ENCODE data around the gene CXorf65.
A peak's percentile ranks its signal among the peaks of the same experiment; 100 is the strongest.

The CXorf65 gene

DNA sequence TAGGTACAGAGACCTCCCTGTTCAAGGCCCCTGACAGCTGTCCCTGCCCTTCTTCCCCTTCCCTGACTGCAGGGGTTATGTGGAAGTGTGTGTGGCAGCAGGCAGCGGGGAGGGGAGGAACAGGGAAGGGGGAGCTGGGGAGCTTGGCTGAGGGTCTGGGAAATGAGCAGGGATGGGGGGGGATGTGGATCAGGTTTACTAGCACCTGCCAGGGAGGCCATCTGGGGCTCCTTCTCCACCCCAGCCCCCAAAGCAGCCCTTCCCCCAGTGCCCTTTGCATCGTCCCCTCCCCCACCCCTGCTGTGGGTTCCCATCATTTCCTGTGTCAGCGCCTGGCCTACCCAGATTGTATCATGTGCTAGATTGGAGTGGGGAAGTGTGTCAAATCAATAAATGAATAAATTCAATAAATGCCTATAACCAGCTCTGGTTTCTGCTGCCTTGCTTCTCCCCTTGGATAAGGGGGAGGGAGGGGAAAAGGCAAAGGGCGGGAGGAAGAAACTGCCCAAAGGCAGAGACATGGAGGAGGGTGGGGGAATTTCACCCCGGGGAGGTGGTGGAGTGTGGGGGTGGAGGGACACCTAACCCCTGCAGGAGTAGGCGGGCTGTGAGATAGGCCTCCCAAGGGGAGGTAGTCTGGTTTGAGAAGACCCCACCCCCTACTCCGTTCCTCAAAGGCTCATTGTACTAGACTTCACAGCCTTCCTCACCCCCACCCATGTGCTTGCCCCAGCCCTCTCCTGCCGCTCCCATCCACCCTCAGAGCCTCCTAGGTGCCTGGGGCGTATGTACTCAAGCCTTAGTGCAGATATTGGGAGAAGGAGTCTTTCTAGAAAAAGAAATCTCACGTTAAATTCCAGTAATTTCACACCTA is 3.2 kb downstream of the CXorf65 start:
- Histone ChIP-seq H3K9me3 (ENCODE audit: control insufficient read depth, low read depth, low read length) (peaks cover 4% of the 10 kb centered on the region), H3K36me3 (ENCODE audit: control insufficient read depth, low read depth, low read length) (no peaks in the 10 kb centered on the region), H3K4me3 (ENCODE audit: low read length) (peak overlapping the region; percentile 42), H3K27me3 (ENCODE audit: control insufficient read depth, insufficient read depth, low read length) (no peaks in the 10 kb centered on the region), H3K9ac (ENCODE audit: low read length) (peak overlapping the region; percentile 37), H3K4me1 (ENCODE audit: control insufficient read depth, low read depth, low read length) (peaks cover 7% of the 10 kb centered on the region), H3K27ac (ENCODE audit: low read length) (no peak overlapping the region)

DNA sequence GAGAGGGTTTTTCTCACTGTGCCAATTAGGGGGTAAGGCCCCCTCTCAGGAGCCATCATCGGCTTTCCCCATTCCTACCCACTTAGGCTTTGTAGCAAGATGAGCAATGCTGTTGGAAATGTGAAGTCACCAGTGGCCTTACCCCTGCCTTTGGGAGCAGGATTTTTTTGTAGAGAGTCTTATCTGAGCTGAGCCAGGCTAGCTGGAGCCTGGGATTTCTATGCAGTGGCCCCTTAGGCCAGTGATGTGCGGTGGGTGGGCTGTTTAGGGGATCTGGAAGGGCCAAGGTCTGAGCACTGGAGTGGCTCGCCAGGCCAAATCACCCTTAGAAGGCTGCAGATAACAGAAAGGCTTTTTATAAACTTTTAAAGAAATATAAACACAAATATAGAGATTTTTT is 4.2 kb downstream of the CXorf65 start:
- Histone ChIP-seq H3K9me3 (ENCODE audit: control insufficient read depth, low read depth, low read length) (peaks cover 2% of the 10 kb centered on the region), H3K4me3 (ENCODE audit: low read length) (no peak overlapping the region), H3K4me1 (ENCODE audit: control insufficient read depth, low read depth, low read length) (peaks cover 10% of the 10 kb centered on the region), H3K36me3 (ENCODE audit: control insufficient read depth, low read depth, low read length) (no peaks in the 10 kb centered on the region), H3K27me3 (ENCODE audit: control insufficient read depth, insufficient read depth, low read length) (peaks cover 8% of the 10 kb centered on the region), H3K27ac (ENCODE audit: low read length) (no peak overlapping the region), H3K9ac (ENCODE audit: low read length) (no peak overlapping the region)

DNA sequence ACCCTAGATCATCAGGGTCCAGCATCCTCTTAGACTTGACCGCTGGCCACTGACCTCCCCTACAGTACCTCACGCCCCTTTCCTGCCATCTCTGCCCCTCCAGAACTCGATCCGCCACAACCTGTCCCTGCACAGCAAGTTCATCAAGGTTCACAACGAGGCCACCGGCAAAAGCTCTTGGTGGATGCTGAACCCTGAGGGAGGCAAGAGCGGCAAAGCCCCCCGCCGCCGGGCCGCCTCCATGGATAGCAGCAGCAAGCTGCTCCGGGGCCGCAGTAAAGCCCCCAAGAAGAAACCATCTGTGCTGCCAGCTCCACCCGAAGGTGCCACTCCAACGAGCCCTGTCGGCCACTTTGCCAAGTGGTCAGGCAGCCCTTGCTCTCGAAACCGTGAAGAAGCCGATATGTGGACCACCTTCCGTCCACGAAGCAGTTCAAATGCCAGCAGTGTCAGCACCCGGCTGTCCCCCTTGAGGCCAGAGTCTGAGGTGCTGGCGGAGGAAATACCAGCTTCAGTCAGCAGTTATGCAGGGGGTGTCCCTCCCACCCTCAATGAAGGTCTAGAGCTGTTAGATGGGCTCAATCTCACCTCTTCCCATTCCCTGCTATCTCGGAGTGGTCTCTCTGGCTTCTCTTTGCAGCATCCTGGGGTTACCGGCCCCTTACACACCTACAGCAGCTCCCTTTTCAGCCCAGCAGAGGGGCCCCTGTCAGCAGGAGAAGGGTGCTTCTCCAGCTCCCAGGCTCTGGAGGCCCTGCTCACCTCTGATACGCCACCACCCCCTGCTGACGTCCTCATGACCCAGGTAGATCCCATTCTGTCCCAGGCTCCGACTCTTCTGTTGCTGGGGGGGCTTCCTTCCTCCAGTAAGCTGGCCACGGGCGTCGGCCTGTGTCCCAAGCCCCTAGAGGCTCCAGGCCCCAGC is 5.7 kb downstream of the CXorf65 start:
- Histone ChIP-seq H3K4me3 (ENCODE audit: low read length) (no peak overlapping the region), H3K4me1 (ENCODE audit: control insufficient read depth, low read depth, low read length) (peaks cover 10% of the 10 kb centered on the region), H3K27me3 (ENCODE audit: control insufficient read depth, insufficient read depth, low read length) (peaks cover 14% of the 10 kb centered on the region), H3K27ac (ENCODE audit: low read length) (no peak overlapping the region), H3K9ac (ENCODE audit: low read length) (no peak overlapping the region), H3K9me3 (ENCODE audit: control insufficient read depth, low read depth, low read length) (no peaks in the 10 kb centered on the region), H3K36me3 (ENCODE audit: control insufficient read depth, low read depth, low read length) (no peaks in the 10 kb centered on the region)

DNA sequence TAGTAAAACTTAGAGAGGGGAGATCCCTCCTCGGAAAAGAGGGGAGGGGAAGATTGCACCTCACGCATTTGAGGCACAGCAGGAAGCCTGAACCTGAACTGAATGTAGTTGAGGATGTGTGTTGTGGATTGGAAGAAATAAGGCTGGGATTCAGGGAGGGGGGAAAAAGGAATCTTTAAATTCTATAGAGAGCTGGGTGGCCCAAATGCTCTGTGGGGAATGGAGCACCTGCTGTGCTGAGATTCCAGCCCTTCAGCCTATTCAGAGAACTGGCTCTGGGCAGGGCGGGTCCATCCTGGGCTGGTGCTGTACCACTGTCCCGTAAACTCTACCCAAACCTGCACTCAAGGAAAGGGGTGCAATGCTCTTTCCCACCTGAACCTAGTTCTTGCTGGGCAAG is 6.8 kb downstream of the CXorf65 start:
- no peaks in the 10 kb centered on the region for H3K9me3 ChIP-seq (ENCODE audit: control insufficient read depth, low read depth, low read length)
- H3K4me1 ChIP-seq (ENCODE audit: control insufficient read depth, low read depth, low read length) = peaks cover 10% of the 10 kb centered on the region
- no peaks in the 10 kb centered on the region for H3K36me3 ChIP-seq (ENCODE audit: control insufficient read depth, low read depth, low read length)
- H3K4me3 ChIP-seq (ENCODE audit: low read length) = peak overlapping the region; percentile 17
- no peak overlapping the region for H3K9ac ChIP-seq (ENCODE audit: low read length)
- peaks cover 14% of the 10 kb centered on the region for H3K27me3 ChIP-seq (ENCODE audit: control insufficient read depth, insufficient read depth, low read length)
- H3K27ac ChIP-seq (ENCODE audit: low read length) = no peak overlapping the region

- peak overlapping the region; percentile 17 for H3K4me3 ChIP-seq (ENCODE audit: low read length)
- no peak overlapping the region for H3K27ac ChIP-seq (ENCODE audit: low read length)
- H3K27me3 ChIP-seq (ENCODE audit: control insufficient read depth, insufficient read depth, low read length) = peaks cover 14% of the 10 kb centered on the region
- H3K4me1 ChIP-seq (ENCODE audit: control insufficient read depth, low read depth, low read length) = peaks cover 10% of the 10 kb centered on the region
- H3K9ac ChIP-seq (ENCODE audit: low read length) = no peak overlapping the region
- H3K9me3 ChIP-seq (ENCODE audit: control insufficient read depth, low read depth, low read length) = no peaks in the 10 kb centered on the region
- no peaks in the 10 kb centered on the region for H3K36me3 ChIP-seq (ENCODE audit: control insufficient read depth, low read depth, low read length)
These were observed 7.5 kb downstream of the CXorf65 start for GRCh38 chrX:71098951-71099506.

- Histone ChIP-seq H3K4me3 (ENCODE audit: low read length) (no peak overlapping the region), H3K9ac (ENCODE audit: low read length) (no peak overlapping the region)
These were observed 8.2 kb downstream of the CXorf65 start for GRCh38 chrX:71098302-71098701.

DNA sequence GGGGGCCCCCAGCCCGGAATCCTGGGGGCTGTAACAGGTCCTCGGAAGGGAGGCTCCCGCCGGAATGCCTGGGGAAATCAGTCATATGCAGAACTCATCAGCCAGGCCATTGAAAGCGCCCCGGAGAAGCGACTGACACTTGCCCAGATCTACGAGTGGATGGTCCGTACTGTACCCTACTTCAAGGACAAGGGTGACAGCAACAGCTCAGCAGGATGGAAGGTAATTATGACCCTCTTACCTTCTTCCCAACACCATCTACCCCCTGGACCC is 9.8 kb downstream of the CXorf65 start:
- Histone ChIP-seq H3K36me3 (ENCODE audit: control insufficient read depth, low read depth, low read length) (no peaks in the 10 kb centered on the region), H3K4me3 (ENCODE audit: low read length) (peak overlapping the region; percentile 82), H3K9ac (ENCODE audit: low read length) (peak overlapping the region; percentile 37), H3K27me3 (ENCODE audit: control insufficient read depth, insufficient read depth, low read length) (peaks cover 14% of the 10 kb centered on the region), H3K27ac (ENCODE audit: low read length) (no peak overlapping the region), H3K9me3 (ENCODE audit: control insufficient read depth, low read depth, low read length) (no peaks in the 10 kb centered on the region), H3K4me1 (ENCODE audit: control insufficient read depth, low read depth, low read length) (peaks cover 7% of the 10 kb centered on the region)

More at GRCh38 chrX:71098302-71098701, 8.2 kb downstream of the CXorf65 start:
- no peaks in the 10 kb centered on the region for H3K36me3 ChIP-seq (ENCODE audit: control insufficient read depth, low read depth, low read length)
- peaks cover 7% of the 10 kb centered on the region for H3K4me1 ChIP-seq (ENCODE audit: control insufficient read depth, low read depth, low read length)
- no peak overlapping the region for H3K27ac ChIP-seq (ENCODE audit: low read length)
- H3K27me3 ChIP-seq (ENCODE audit: control insufficient read depth, insufficient read depth, low read length) = peaks cover 14% of the 10 kb centered on the region
- no peaks in the 10 kb centered on the region for H3K9me3 ChIP-seq (ENCODE audit: control insufficient read depth, low read depth, low read length)

GRCh38 chrX:71095981-71096759 is 10.4 kb downstream of the CXorf65 start:
- H3K4me3 ChIP-seq (ENCODE audit: low read length) = peak overlapping the region; percentile 82
- peaks cover 7% of the 10 kb centered on the region for H3K4me1 ChIP-seq (ENCODE audit: control insufficient read depth, low read depth, low read length)
- H3K36me3 ChIP-seq (ENCODE audit: control insufficient read depth, low read depth, low read length) = no peaks in the 10 kb centered on the region
- H3K9me3 ChIP-seq (ENCODE audit: control insufficient read depth, low read depth, low read length) = no peaks in the 10 kb centered on the region
- H3K27me3 ChIP-seq (ENCODE audit: control insufficient read depth, insufficient read depth, low read length) = peaks cover 14% of the 10 kb centered on the region
- peak overlapping the region; percentile 37 for H3K9ac ChIP-seq (ENCODE audit: low read length)
- no peak overlapping the region for H3K27ac ChIP-seq (ENCODE audit: low read length)

DNA sequence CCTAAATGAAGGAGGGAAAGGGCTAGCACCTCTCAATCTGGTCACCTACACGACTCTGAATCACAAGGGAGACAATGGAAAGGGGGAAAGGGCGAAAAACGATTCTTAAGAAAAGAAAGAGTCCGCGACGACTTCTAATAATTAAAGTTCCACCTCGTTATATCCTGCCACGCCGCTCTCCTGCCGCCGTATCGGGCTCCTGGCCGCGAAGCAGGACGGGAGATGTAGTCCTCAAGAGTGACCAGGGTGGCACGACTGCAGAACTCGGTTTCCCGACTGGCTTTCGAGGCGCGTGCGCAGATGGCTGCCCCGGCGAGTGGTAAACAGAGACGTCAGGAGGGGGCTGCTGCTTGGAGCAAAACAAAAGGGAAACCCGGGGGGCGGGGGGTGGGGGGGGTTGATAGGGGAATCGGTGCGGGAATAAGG is 11.0 kb downstream of the CXorf65 start, which contains the start of gene FOXO4:
TSS of gene FOXO4 (plus strand) at position 297 of the 426 bp plus-strand sequence. CDS start 678 bp downstream, outside the sequence.
- Histone ChIP-seq H3K36me3 (ENCODE audit: control insufficient read depth, low read depth, low read length) (no peaks in the 10 kb centered on the region), H3K27ac (ENCODE audit: low read length) (no peak within 1 kb of the TSS), H3K9me3 (ENCODE audit: control insufficient read depth, low read depth, low read length) (no peaks in the 10 kb centered on the region), H3K4me3 (ENCODE audit: low read length) (peak within 1 kb of the TSS; percentile 82), H3K4me1 (ENCODE audit: control insufficient read depth, low read depth, low read length) (peaks cover 7% of the 10 kb centered on the region), H3K27me3 (ENCODE audit: control insufficient read depth, insufficient read depth, low read length) (peaks cover 14% of the 10 kb centered on the region), H3K9ac (ENCODE audit: low read length) (peak within 1 kb of the TSS; percentile 55)

GRCh38 chrX:71095033-71095432 is 11.5 kb downstream of the CXorf65 start:
- Histone ChIP-seq H3K9me3 (ENCODE audit: control insufficient read depth, low read depth, low read length) (no peaks in the 10 kb centered on the region), H3K4me1 (ENCODE audit: control insufficient read depth, low read depth, low read length) (peaks cover 7% of the 10 kb centered on the region), H3K27ac (ENCODE audit: low read length) (no peak overlapping the region), H3K27me3 (ENCODE audit: control insufficient read depth, insufficient read depth, low read length) (peaks cover 14% of the 10 kb centered on the region), H3K36me3 (ENCODE audit: control insufficient read depth, low read depth, low read length) (no peaks in the 10 kb centered on the region), H3K9ac (ENCODE audit: low read length) (peak overlapping the region; percentile 55), H3K4me3 (ENCODE audit: low read length) (peak overlapping the region; percentile 82)

DNA sequence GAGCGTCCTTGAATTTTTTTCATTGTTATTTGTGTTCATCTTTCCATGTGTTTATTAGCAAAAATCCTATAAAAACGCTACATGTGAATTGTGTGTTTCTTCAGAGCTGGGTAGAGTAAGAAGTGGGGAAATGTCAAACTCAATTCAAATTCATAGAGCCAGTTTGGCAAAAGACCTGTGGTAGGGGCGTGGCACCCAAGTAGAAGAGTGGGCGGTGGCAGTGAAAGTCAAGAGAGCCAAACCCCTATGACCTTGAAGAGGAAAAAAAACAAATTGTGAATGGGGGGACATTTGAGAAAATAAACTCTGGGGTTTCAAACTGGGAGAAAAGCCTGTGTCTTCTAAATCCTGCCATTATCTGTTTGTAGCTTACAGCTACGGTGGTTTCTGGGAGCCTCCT is 15.3 kb downstream of the CXorf65 start:
- no peaks in the 10 kb centered on the region for H3K4me1 ChIP-seq (ENCODE audit: control insufficient read depth, low read depth, low read length)
- H3K27me3 ChIP-seq (ENCODE audit: control insufficient read depth, insufficient read depth, low read length) = no peaks in the 10 kb centered on the region
- no peaks in the 10 kb centered on the region for H3K9me3 ChIP-seq (ENCODE audit: control insufficient read depth, low read depth, low read length)
- no peak overlapping the region for H3K4me3 ChIP-seq (ENCODE audit: low read length)
- H3K27ac ChIP-seq (ENCODE audit: low read length) = no peak overlapping the region
- H3K36me3 ChIP-seq (ENCODE audit: control insufficient read depth, low read depth, low read length) = no peaks in the 10 kb centered on the region
- H3K9ac ChIP-seq (ENCODE audit: low read length) = no peak overlapping the region

Data from iPS-18a (cell line).